Cardiac muscle cell (in vitro differentiated cells and primary cell): Measurements from ENCODE around the gene PHF11. TPM values are rescaled to one million over a fixed set of nuclear protein-coding genes. Genes with fewer than 3 reads are reported as not detected.

ENCODE experiments used
- DNase-seq, 2 donors: peaks; one replicate each; pipeline versions ENCODE4 v3.0.0 to v3.0.0-alpha.2; 2010 to 2017; ENCODE audit warnings: low read depth in 1 of 2, low spot score in 1 of 2
- H3K27ac ChIP-seq: fragments of 200-600 bp; sonication (generic); 2 replicates; pipeline ENCODE4 v1.5.1; 2016
- H3K27me3 ChIP-seq: fragments of 200-600 bp; sonication (generic); 2 replicates; pipeline ENCODE4 v1.6.0; 2016; ENCODE audit warnings: control low read depth
- H3K36me3 ChIP-seq: fragments of 200-600 bp; sonication (generic); 2 replicates; pipeline ENCODE4 v1.5.1; 2016; ENCODE audit warnings: control low read depth
- H3K4me1 ChIP-seq: fragments of 200-600 bp; sonication (generic); 2 replicates; pipeline ENCODE4 v1.8.1; 2017; ENCODE audit warnings: low read depth, mild to moderate bottlenecking, mixed run types
- H3K4me3 ChIP-seq: fragments of 200-600 bp; sonication (generic); 2 replicates; pipeline ENCODE4 v1.5.1; 2016; ENCODE audit warnings: mild to moderate bottlenecking
- H3K9me3 ChIP-seq: fragments of 200-600 bp; sonication (generic); 2 replicates; pipeline ENCODE4 v1.5.1; 2017; ENCODE audit warnings: low read depth, mild to moderate bottlenecking, control low read depth
- CTCF ChIP-seq: IDR thresholded peaks from 2 replicates; pipeline ENCODE4 v1.5.1; 2012; ENCODE audit warnings: low read depth, mild to moderate bottlenecking, low read length
- polyA plus RNA-seq: library from polyadenylated mRNA; unstranded; fragments of >200 nt; fragmentation: Nextera tagmentation; extraction: Ambion mirVana; gene quantifications from 2 replicates; pipeline ENCODE4 v1.2.1, GENCODE V29; 2016
- total RNA-seq: library from RNA; depleted of rRNA; stranded (reverse); fragments of >200 nt; gene quantifications from 2 replicates; pipeline ENCODE4 v1.2.3, GENCODE V29; 2016

PHF11 gene
- total and polyA plus RNA-seq, 2 experiments from 2014 or later, result 4.8 to 9.5 TPM

- Histone ChIP-seq H3K4me1 (no peaks in the 10 kb centered on the region), H3K36me3 (peaks cover 23% of the 10 kb centered on the region), H3K9me3 (no peaks in the 10 kb centered on the region), H3K27me3 (no peaks in the 10 kb centered on the region), H3K4me3 (no peak overlapping the region), H3K27ac (no peak overlapping the region)
- TF ChIP-seq CTCF, result no peak
- DNase-seq, result no peak
Measured at GRCh38 chr13:49543656-49544055, 47.9 kb downstream of the PHF11 start.

- peaks cover 17% of the 10 kb centered on the region for H3K36me3 ChIP-seq
- TF ChIP-seq CTCF, result no peak
Measured at GRCh38 chr13:49545661-49546060, 49.9 kb downstream of the PHF11 start.

GRCh38 chr13:49546561-49546960, 50.8 kb downstream of the PHF11 start:
- H3K27ac ChIP-seq, result no peak overlapping the region
- H3K27me3 ChIP-seq, result no peaks in the 10 kb centered on the region
- H3K4me1 ChIP-seq, result no peaks in the 10 kb centered on the region
- peaks cover 18% of the 10 kb centered on the region for H3K36me3 ChIP-seq
- no peaks in the 10 kb centered on the region for H3K9me3 ChIP-seq
- DNase-seq, result no peak
- H3K4me3 ChIP-seq, result no peak overlapping the region
- TF ChIP-seq CTCF, result no peak

More at GRCh38 chr13:49545661-49546060, 49.9 kb downstream of the PHF11 start:
- Histone ChIP-seq H3K9me3 (no peaks in the 10 kb centered on the region), H3K4me1 (no peaks in the 10 kb centered on the region), H3K27ac (no peak overlapping the region), H3K27me3 (no peaks in the 10 kb centered on the region), H3K4me3 (no peak overlapping the region)
- DNase-seq, result no peak

- no peak for DNase-seq
- Histone ChIP-seq H3K27me3 (no peaks in the 10 kb centered on the region), H3K36me3 (peaks cover 14% of the 10 kb centered on the region), H3K4me1 (no peaks in the 10 kb centered on the region), H3K4me3 (no peak overlapping the region), H3K9me3 (no peaks in the 10 kb centered on the region), H3K27ac (no peak overlapping the region)
- no peak for TF ChIP-seq CTCF
Measured at GRCh38 chr13:49549289-49549688, 53.5 kb downstream of the PHF11 start.

GRCh38 chr13:49550942-49551644, 55.3 kb downstream of the PHF11 start:
- Histone ChIP-seq H3K9me3 (no peaks in the 10 kb centered on the region), H3K27ac (no peak overlapping the region), H3K27me3 (no peaks in the 10 kb centered on the region), H3K4me1 (no peaks in the 10 kb centered on the region), H3K36me3 (peaks cover 18% of the 10 kb centered on the region), H3K4me3 (no peak overlapping the region)
- TF ChIP-seq CTCF, result no peak
- DNase-seq, result no peak
